PFSK-1 (cell line): ENCODE data around the gene ZDHHC4.

Experiments
- POLR2AphosphoS5 ChIP-seq: IDR thresholded peaks from 2 replicates; pipeline ENCODE4 v1.6.1; 2012; ENCODE audit warnings: low read depth, mild to moderate bottlenecking, control low read depth, low read length, moderate library complexity
- TAF1 ChIP-seq: IDR thresholded peaks from 2 replicates; pipeline ENCODE4 v1.6.1; 2012; ENCODE audit warnings: low read length, control low read depth, borderline replicate concordance; ENCODE audit not compliant: insufficient read depth

- TF ChIP-seq TAF1, result no peak
- no peak for TF ChIP-seq POLR2AphosphoS5
These were observed 35.6 kb downstream of the ZDHHC4 start for GRCh38 chr7:6612819-6613218.
